DOHH2 (cell line): ENCODE data around the gene GP9.

Source experiments
- H3F3A ChIP-seq: fragments of 200-600 bp; sonication (generic), shearing (Covaris generic); 2 replicates; pipeline ENCODE4 v1.6.0; 2016; ENCODE audit warnings: antibody characterized with exemption, mild to moderate bottlenecking; ENCODE audit not compliant: control insufficient read depth, insufficient read depth
- H3K27ac ChIP-seq: fragments of 200-600 bp; sonication (generic); 2 replicates; pipeline ENCODE4 v1.5.1; 2014; ENCODE audit warnings: low read depth, mild to moderate bottlenecking, low read length, moderate library complexity
- H3K27me3 ChIP-seq: fragments of 200-600 bp; sonication (generic); 2 replicates; pipeline ENCODE4 v1.6.1; 2014; ENCODE audit warnings: mild to moderate bottlenecking, low read length, mixed read lengths; ENCODE audit not compliant: control insufficient read depth
- H3K36me3 ChIP-seq: fragments of 200-600 bp; sonication (generic); 2 replicates; pipeline ENCODE4 v1.6.1; 2014; ENCODE audit warnings: mild to moderate bottlenecking, low read length, moderate library complexity, mixed read lengths; ENCODE audit not compliant: control insufficient read depth
- H3K4me1 ChIP-seq: fragments of 200-600 bp; sonication (generic); 2 replicates; pipeline ENCODE4 v1.6.1; 2014; ENCODE audit warnings: mild to moderate bottlenecking, low read length, mixed read lengths; ENCODE audit not compliant: control insufficient read depth
- H3K4me2 ChIP-seq: fragments of 200-600 bp; sonication (generic); 2 replicates; pipeline ENCODE4 v1.6.0; 2014; ENCODE audit warnings: mild to moderate bottlenecking, low read length, moderate library complexity
- H3K4me3 ChIP-seq: fragments of 200-600 bp; sonication (generic); 2 replicates; pipeline ENCODE4 v1.5.1; 2014; ENCODE audit warnings: mild to moderate bottlenecking, low read length, mixed read lengths
- H3K79me2 ChIP-seq: fragments of 200-600 bp; sonication (generic); 2 replicates; pipeline ENCODE4 v1.6.1; 2014; ENCODE audit warnings: mild to moderate bottlenecking, low read length, mixed read lengths; ENCODE audit not compliant: control insufficient read depth
- H3K9me2 ChIP-seq: fragments of 200-600 bp; sonication (generic); replicated peaks from 2 replicates; pipeline ENCODE4 v1.6.1; 2014; ENCODE audit warnings: mild to moderate bottlenecking, low read length, mixed read lengths; ENCODE audit not compliant: control insufficient read depth
- H3K9me3 ChIP-seq: fragments of 200-600 bp; sonication (generic); 2 replicates; pipeline ENCODE4 v1.6.1; 2014; ENCODE audit warnings: antibody characterized with exemption, low read length, mixed read lengths; ENCODE audit not compliant: control insufficient read depth, insufficient read depth
- H4K20me1 ChIP-seq: fragments of 200-600 bp; sonication (generic); 2 replicates; pipeline ENCODE4 v1.6.0; 2014; ENCODE audit warnings: low read depth, mild to moderate bottlenecking, antibody characterized with exemption, low read length, moderate library complexity; ENCODE audit not compliant: control insufficient read depth, insufficient read depth
- EZH2phosphoT487 ChIP-seq: fragments of 200-600 bp; sonication (generic); IDR thresholded peaks from 2 replicates; pipeline ENCODE4 v1.6.1; 2017; ENCODE audit warnings: borderline replicate concordance, mild to moderate bottlenecking, antibody characterized with exemption, low read length, moderate library complexity, mixed read lengths
- TF ChIP-seq, protein P1 (sequence below): fragments of 200-600 bp; sonication (generic); IDR thresholded peaks from one replicate; pipeline ENCODE4 v1.5.1; 2014; ENCODE audit warnings: antibody characterized with exemption, mild to moderate bottlenecking, low read depth, low read length; ENCODE audit not compliant: poor library complexity, severe bottlenecking

Gene GP9

DNA sequence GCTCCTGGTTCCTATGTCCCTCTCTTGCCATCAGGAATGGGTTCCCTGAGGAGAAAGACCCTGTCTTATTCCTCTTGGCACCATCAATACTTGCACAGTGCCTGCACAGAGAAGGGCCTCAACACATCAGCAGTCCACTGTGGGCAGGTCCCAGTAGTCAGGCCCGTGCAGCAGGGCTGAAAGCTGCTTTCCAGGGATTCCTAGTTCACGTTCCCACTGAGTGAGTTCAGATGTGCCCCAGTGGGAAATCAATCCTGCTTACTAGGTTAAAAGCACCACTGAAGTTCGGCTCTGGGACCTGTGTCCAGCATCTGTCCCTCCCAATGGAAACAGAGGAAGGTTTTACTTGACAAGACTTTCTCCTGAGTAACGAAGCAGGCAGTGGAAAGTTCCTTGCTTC is 45.3 kb downstream of the GP9 start:
- Histone ChIP-seq H3K9me2 (no peaks in the 10 kb centered on the region), H3F3A (no peaks in the 10 kb centered on the region), H4K20me1 (no peaks in the 10 kb centered on the region), H3K27ac (no peak overlapping the region), H3K27me3 (no peaks in the 10 kb centered on the region), H3K79me2 (no peaks in the 10 kb centered on the region), H3K4me2 (no peak overlapping the region), H3K36me3 (no peaks in the 10 kb centered on the region), H3K9me3 (no peaks in the 10 kb centered on the region), H3K4me3 (no peak overlapping the region), H3K4me1 (no peaks in the 10 kb centered on the region)
- no peak for TF ChIP-seq EZH2phosphoT487
- TF ChIP-seq, protein P1, sequence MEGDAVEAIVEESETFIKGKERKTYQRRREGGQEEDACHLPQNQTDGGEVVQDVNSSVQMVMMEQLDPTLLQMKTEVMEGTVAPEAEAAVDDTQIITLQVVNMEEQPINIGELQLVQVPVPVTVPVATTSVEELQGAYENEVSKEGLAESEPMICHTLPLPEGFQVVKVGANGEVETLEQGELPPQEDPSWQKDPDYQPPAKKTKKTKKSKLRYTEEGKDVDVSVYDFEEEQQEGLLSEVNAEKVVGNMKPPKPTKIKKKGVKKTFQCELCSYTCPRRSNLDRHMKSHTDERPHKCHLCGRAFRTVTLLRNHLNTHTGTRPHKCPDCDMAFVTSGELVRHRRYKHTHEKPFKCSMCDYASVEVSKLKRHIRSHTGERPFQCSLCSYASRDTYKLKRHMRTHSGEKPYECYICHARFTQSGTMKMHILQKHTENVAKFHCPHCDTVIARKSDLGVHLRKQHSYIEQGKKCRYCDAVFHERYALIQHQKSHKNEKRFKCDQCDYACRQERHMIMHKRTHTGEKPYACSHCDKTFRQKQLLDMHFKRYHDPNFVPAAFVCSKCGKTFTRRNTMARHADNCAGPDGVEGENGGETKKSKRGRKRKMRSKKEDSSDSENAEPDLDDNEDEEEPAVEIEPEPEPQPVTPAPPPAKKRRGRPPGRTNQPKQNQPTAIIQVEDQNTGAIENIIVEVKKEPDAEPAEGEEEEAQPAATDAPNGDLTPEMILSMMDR = no peak

DNA sequence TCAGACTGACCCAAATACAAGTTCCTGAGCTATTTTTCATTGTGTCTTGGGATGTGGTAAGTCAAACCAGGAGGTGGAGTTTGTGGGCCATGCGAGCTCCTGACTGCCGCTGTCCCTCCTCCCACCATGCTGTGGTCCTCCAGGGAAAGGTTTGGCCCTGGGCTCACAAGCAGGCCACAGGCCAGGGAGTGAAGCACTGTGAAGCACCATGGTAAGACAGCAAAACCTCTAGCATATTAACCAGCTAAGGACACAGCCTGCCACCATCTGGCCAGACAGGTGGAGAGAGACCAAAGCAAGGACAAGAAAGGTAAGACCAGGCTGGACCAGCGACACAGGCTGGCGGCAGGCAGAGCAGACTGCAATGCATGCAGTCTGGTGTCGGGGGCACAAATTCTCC is 45.7 kb downstream of the GP9 start:
- Histone ChIP-seq H4K20me1 (no peaks in the 10 kb centered on the region), H3F3A (no peaks in the 10 kb centered on the region), H3K27ac (no peak overlapping the region), H3K4me3 (no peak overlapping the region), H3K79me2 (no peaks in the 10 kb centered on the region), H3K4me1 (no peaks in the 10 kb centered on the region), H3K4me2 (no peak overlapping the region), H3K27me3 (no peaks in the 10 kb centered on the region), H3K36me3 (no peaks in the 10 kb centered on the region), H3K9me2 (no peaks in the 10 kb centered on the region), H3K9me3 (no peaks in the 10 kb centered on the region)
- TF ChIP-seq, protein P1 = no peak
- TF ChIP-seq EZH2phosphoT487 = no peak

DNA sequence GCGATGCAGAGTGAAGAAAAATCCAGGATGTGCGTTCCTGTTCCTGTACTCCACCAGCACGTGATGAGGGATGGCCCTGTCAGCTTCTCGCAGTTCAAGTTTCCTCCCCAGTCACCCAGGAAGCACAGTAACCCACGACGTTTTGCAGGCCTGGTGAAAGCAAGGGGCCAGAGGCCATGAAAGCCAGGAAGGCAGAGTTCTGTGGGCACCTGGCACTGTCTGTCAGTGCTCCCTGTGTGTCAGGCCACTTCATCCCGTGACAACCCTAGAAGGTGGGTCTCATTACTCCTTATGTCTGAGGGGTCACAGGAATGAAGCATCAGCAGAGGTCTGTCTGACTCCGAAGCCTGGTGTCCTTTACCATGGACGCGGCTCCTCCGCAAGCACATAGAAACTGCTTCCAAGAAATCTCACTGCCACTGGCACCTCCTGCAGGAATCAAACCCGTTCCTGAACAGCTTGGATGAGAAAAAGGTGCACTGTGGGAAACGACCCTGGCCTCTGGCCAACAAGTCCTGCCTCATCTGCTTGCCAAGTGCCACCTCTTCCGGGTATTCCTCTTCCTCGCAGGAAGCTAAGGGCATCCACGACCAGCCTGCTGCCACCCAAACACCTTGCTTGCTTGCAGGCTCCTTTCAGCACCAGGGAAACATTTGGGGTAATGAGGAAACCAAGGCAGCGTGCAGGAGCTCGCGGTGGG is 46.4 kb downstream of the GP9 start:
- Histone ChIP-seq H3K79me2 (no peaks in the 10 kb centered on the region), H3K4me1 (no peaks in the 10 kb centered on the region), H3K36me3 (no peaks in the 10 kb centered on the region), H3K9me2 (no peaks in the 10 kb centered on the region), H3K4me3 (no peak overlapping the region), H3K4me2 (no peak overlapping the region), H3K27me3 (no peaks in the 10 kb centered on the region), H3K9me3 (no peaks in the 10 kb centered on the region), H4K20me1 (no peaks in the 10 kb centered on the region), H3K27ac (no peak overlapping the region), H3F3A (no peaks in the 10 kb centered on the region)
- TF ChIP-seq, protein P1 = no peak
- no peak for TF ChIP-seq EZH2phosphoT487
